ENCODE data around the gene HDAC6. TPM values are rescaled to one million over a fixed set of nuclear protein-coding genes. Genes with fewer than 3 reads are reported as not detected.

Gene HDAC6
- polyA plus RNA-seq, 1 donor (not counting 4 experiments of a cell fraction or from before 2014, with no cell fraction given), result 21.9 TPM

- H3K4me1 ChIP-seq (ENCODE audit: control insufficient read depth, extremely low read depth, insufficient read depth, low read length), result no peaks in the 10 kb centered on the region
- H4K20me1 ChIP-seq (ENCODE audit: control insufficient read depth, extremely low read depth, insufficient read depth, low read length), result no peaks in the 10 kb centered on the region
- H3K36me3 ChIP-seq (ENCODE audit: control insufficient read depth in 2 of 2, extremely low read depth in 1 of 2, insufficient read depth in 2 of 2, low read length in 2 of 2), result no peaks in the 10 kb centered on the region
- H3K9me1 ChIP-seq (ENCODE audit: control insufficient read depth, extremely low read depth, insufficient read depth, low read length), result no peaks in the 10 kb centered on the region
- no peak for DNase-seq (ENCODE audit: low read depth, low spot score)
- peaks cover 7% of the 10 kb centered on the region for H3K27me3 ChIP-seq (ENCODE audit: control insufficient read depth, extremely low read depth, insufficient read depth, low read length)
- dilution Hi-C loops (cut with MboI; ENCODE audit: extremely low pct_ligation_motif_present, low sequenced_read_pairs), result no loop called here
- no peaks in the 10 kb centered on the region for H3K79me2 ChIP-seq (ENCODE audit: control insufficient read depth, insufficient read depth, low read length)
- H2AFZ ChIP-seq (ENCODE audit: control insufficient read depth, low read length), result no peak overlapping the region
- no peak for FAIRE-seq
- TF ChIP-seq CTCF (optimal IDR thresholded peaks at IDR 0.05 in 1 of 3, IDR thresholded peaks at IDR 0.05 in 1 of 3, conservative IDR thresholded peaks at IDR 0.05 in 1 of 3; ENCODE audit: extremely low read depth in 1 of 3, insufficient read depth in 2 of 3, low read length in 3 of 3) (no peak), EZH2 (IDR thresholded peaks at IDR 0.05; ENCODE audit: low read length) (no peak)
- H3K9ac ChIP-seq (ENCODE audit: control insufficient read depth, extremely low read depth, insufficient read depth, low read length), result no peak overlapping the region
- H3K4me2 ChIP-seq (ENCODE audit: control insufficient read depth, extremely low read depth, insufficient read depth, low read depth, low read length), result no peak overlapping the region
- H3K9me3 ChIP-seq (ENCODE audit: control insufficient read depth, low read depth, low read length), result no peaks in the 10 kb centered on the region
- H3K4me3 ChIP-seq (ENCODE audit: control insufficient read depth in 2 of 3, extremely low read depth in 1 of 3, insufficient read depth in 2 of 3, low read depth in 1 of 3, low read length in 3 of 3), result no peak overlapping the region
- H3K27ac ChIP-seq (ENCODE audit: control insufficient read depth, insufficient read depth, low read length), result no peak overlapping the region
Observed at GRCh38 chrX:48782795-48783194, 19.1 kb upstream of the HDAC6 start.

GRCh38 chrX:48784726-48785125 is 17.1 kb upstream of the HDAC6 start:
- Histone ChIP-seq H2AFZ (ENCODE audit: control insufficient read depth, low read length) (no peak overlapping the region), H3K9me1 (ENCODE audit: control insufficient read depth, extremely low read depth, insufficient read depth, low read length) (no peaks in the 10 kb centered on the region), H3K27me3 (ENCODE audit: control insufficient read depth, extremely low read depth, insufficient read depth, low read length) (peaks cover 9% of the 10 kb centered on the region), H3K9ac (ENCODE audit: control insufficient read depth, extremely low read depth, insufficient read depth, low read length) (no peak overlapping the region), H3K9me3 (ENCODE audit: control insufficient read depth, low read depth, low read length) (no peaks in the 10 kb centered on the region), H3K36me3 (ENCODE audit: control insufficient read depth in 2 of 2, extremely low read depth in 1 of 2, insufficient read depth in 2 of 2, low read length in 2 of 2) (no peaks in the 10 kb centered on the region), H4K20me1 (ENCODE audit: control insufficient read depth, extremely low read depth, insufficient read depth, low read length) (no peaks in the 10 kb centered on the region), H3K79me2 (ENCODE audit: control insufficient read depth, insufficient read depth, low read length) (no peaks in the 10 kb centered on the region), H3K4me2 (ENCODE audit: control insufficient read depth, extremely low read depth, insufficient read depth, low read depth, low read length) (no peak overlapping the region), H3K4me1 (ENCODE audit: control insufficient read depth, extremely low read depth, insufficient read depth, low read length) (no peaks in the 10 kb centered on the region), H3K27ac (ENCODE audit: control insufficient read depth, insufficient read depth, low read length) (no peak overlapping the region), H3K4me3 (ENCODE audit: control insufficient read depth in 2 of 3, extremely low read depth in 1 of 3, insufficient read depth in 2 of 3, low read depth in 1 of 3, low read length in 3 of 3) (no peak overlapping the region)
- DNase-seq (ENCODE audit: low read depth, low spot score) (no peak), FAIRE-seq (no peak)
- dilution Hi-C loops (cut with MboI; ENCODE audit: extremely low pct_ligation_motif_present, low sequenced_read_pairs), result no loop called here
- TF ChIP-seq EZH2 (IDR thresholded peaks at IDR 0.05; ENCODE audit: low read length), result no peak
- TF ChIP-seq CTCF (optimal IDR thresholded peaks at IDR 0.05 in 1 of 3, IDR thresholded peaks at IDR 0.05 in 1 of 3, conservative IDR thresholded peaks at IDR 0.05 in 1 of 3; ENCODE audit: extremely low read depth in 1 of 3, insufficient read depth in 2 of 3, low read length in 3 of 3), result no peak

Measured in keratinocyte (primary cell).